Erythroblast (primary cell): Measurements from ENCODE around the gene EXOSC6.
"Not testable (repeated sequence)": the region's sequence is repeated elsewhere in the genome, so short reads cannot be mapped to it uniquely, and the experiment has no call there.

Source experiments
- GATA1 ChIP-seq: IDR thresholded peaks from 2 replicates; pipeline ENCODE4 v1.6.1; 2011; ENCODE audit warnings: low read depth, mild to moderate bottlenecking, control low read depth, low read length, moderate library complexity
- POLR2A ChIP-seq: IDR thresholded peaks from 2 replicates; pipeline ENCODE4 v1.6.1; 2011; ENCODE audit warnings: mild to moderate bottlenecking, low read length

- not testable (repeated sequence) for TF ChIP-seq POLR2A, GATA1
Observed at GRCh38 chr16:70218586-70218985, 33.2 kb downstream of the EXOSC6 start.
